HFF-Myc (cell line): ENCODE data around the gene TMEM41B.
"Not testable (repeated sequence)": the region's sequence is repeated elsewhere in the genome, so short reads cannot be mapped to it uniquely, and the experiment has no call there.

Experiments used
- DNase-seq: peaks from one replicate; pipeline ENCODE4 v3.0.0-alpha.2; 2011; ENCODE audit warnings: low read depth; ENCODE audit errors: extremely low read depth
- H3K4me3 ChIP-seq: replicated peaks from 2 replicates; pipeline ENCODE4 v1.5.1; 2011; ENCODE audit warnings: low read depth, mild to moderate bottlenecking, control low read depth, low read length
- CTCF ChIP-seq: IDR thresholded peaks from 2 replicates; pipeline ENCODE4 v1.5.1; 2012; ENCODE audit warnings: mild to moderate bottlenecking, low read depth, low read length, control low read depth; ENCODE audit errors: missing control alignments

TMEM41B gene

GRCh38 chr11:9251311-9251710 lies 63.1 kb downstream of the TMEM41B start:
- no peak overlapping the region for H3K4me3 ChIP-seq
- no peak for TF ChIP-seq CTCF
- DNase-seq, result no peak

- no peak for TF ChIP-seq CTCF
- H3K4me3 ChIP-seq, result no peak overlapping the region
- DNase-seq, result no peak
These were observed 64.2 kb downstream of the TMEM41B start for GRCh38 chr11:9250139-9250582.

GRCh38 chr11:9249252-9249651 lies 65.1 kb downstream of the TMEM41B start:
- no peak for DNase-seq
- TF ChIP-seq CTCF, result no peak
- no peak overlapping the region for H3K4me3 ChIP-seq

- TF ChIP-seq CTCF, result no peak
- DNase-seq, result no peak
- no peak overlapping the region for H3K4me3 ChIP-seq
These were observed 66.5 kb downstream of the TMEM41B start for GRCh38 chr11:9247863-9248262.

GRCh38 chr11:9236242-9236641 lies 78.2 kb downstream of the TMEM41B start:
- H3K4me3 ChIP-seq, DNase-seq: not testable (repeated sequence)

- H3K4me3 ChIP-seq, result no peak overlapping the region
- TF ChIP-seq CTCF, result no peak
- DNase-seq, result no peak
These were observed 81.9 kb downstream of the TMEM41B start for GRCh38 chr11:9232482-9232881.

- H3K4me3 ChIP-seq, result no peak overlapping the region
- DNase-seq, result no peak
- no peak for TF ChIP-seq CTCF
These were observed 82.6 kb downstream of the TMEM41B start for GRCh38 chr11:9231848-9232177.
